Caco-2 (cell line): ENCODE measurements around the gene ADARB2. TPM values are rescaled to one million over a fixed set of nuclear protein-coding genes. Genes with fewer than 3 reads are reported as not detected.

Source experiments
- BruUV-seq: library from RNA; stranded (reverse); fragments of 400-500 nt; replicated peaks from 2 replicates; lab custom pipeline; 2021; lab: Mats Ljungman, UMichigan
- CTCF ChIA-PET: fragments of 300-600 bp; sonication (Branson Sonifier 250); formaldehyde crosslinking; loops from one replicate; lab custom pipeline; 2022; ENCODE audit warnings: antibody characterized with exemption; lab: Charles Lee
- POLR2A ChIA-PET: fragments of 300-600 bp; sonication (Branson Sonifier 250); formaldehyde crosslinking; loops from one replicate; lab custom pipeline; 2022; ENCODE audit warnings: antibody characterized with exemption; lab: Charles Lee
- DNase-seq, 2 experiments: peaks; one replicate each; pipeline versions ENCODE4 v3.0.0 to v3.0.0-alpha.2; 2020 to 2022
- H3K27me3 ChIP-seq: replicated peaks from 2 replicates; pipeline ENCODE4 v1.6.0; 2011; ENCODE audit warnings: low read length; ENCODE audit not compliant: control insufficient read depth, insufficient read depth
- H3K36me3 ChIP-seq: 2 replicates; pipeline ENCODE4 v1.5.1; 2011; ENCODE audit warnings: low read length; ENCODE audit not compliant: control insufficient read depth, insufficient read depth
- H3K4me1 ChIP-seq: fragments of 250-450 bp; sonication (Bioruptor Pico); 2 replicates; pipeline ENCODE4 v1.5.1; 2020; ENCODE audit warnings: mild to moderate bottlenecking
- H3K4me3 ChIP-seq: 2 replicates; pipeline ENCODE4 v1.5.1; 2011; ENCODE audit warnings: low read depth, mild to moderate bottlenecking, control low read depth, low read length
- H3K9me3 ChIP-seq: fragments of 250-450 bp; sonication (Bioruptor Pico); 2 replicates; pipeline ENCODE4 v1.5.1; 2020; ENCODE audit warnings: mild to moderate bottlenecking, moderate library complexity
- H3K27ac Mint-ChIP-seq: one replicate; pipeline ENCODE4 v1.8.0; 2022; ENCODE audit warnings: mixed read lengths; ENCODE audit not compliant: unreplicated experiment
- H3K27me3 Mint-ChIP-seq: one replicate; pipeline ENCODE4 v1.8.0; 2022; ENCODE audit warnings: mixed read lengths; ENCODE audit not compliant: insufficient read depth, unreplicated experiment
- H3K36me3 Mint-ChIP-seq: one replicate; pipeline ENCODE4 v1.8.0; 2022; ENCODE audit warnings: mild to moderate bottlenecking, mixed read lengths; ENCODE audit not compliant: insufficient read depth, unreplicated experiment
- H3K4me1 Mint-ChIP-seq: one replicate; pipeline ENCODE4 v1.8.0; 2022; ENCODE audit warnings: low read depth, mixed read lengths; ENCODE audit not compliant: unreplicated experiment
- H3K4me3 Mint-ChIP-seq: one replicate; pipeline ENCODE4 v1.8.0; 2022; ENCODE audit warnings: mild to moderate bottlenecking, moderate library complexity, mixed read lengths; ENCODE audit not compliant: unreplicated experiment
- H3K9me3 Mint-ChIP-seq: one replicate; pipeline ENCODE4 v1.8.0; 2022; ENCODE audit warnings: mixed read lengths; ENCODE audit not compliant: unreplicated experiment
- CTCF ChIP-seq, 2 experiments: fragments of 200-600 bp in 1 of 2; IDR thresholded peaks; 1 replicate in 1 of 2; 2 replicates in 1 of 2; pipeline versions ENCODE4 v1.5.1 to v1.8.0; 2011 to 2022; ENCODE audit warnings: antibody characterized with exemption in 1 of 2, control low read depth in 1 of 2, inconsistent platforms in 1 of 2, low read depth in 1 of 2, low read length in 1 of 2, mild to moderate bottlenecking in 1 of 2, moderate library complexity in 1 of 2; ENCODE audit not compliant: insufficient read depth in 1 of 2, severe bottlenecking in 1 of 2, unreplicated experiment in 1 of 2
- intact Hi-C: fragments of 100-400 bp; cut with micrococcal nuclease; formaldehyde crosslinking; loops from one replicate; pipeline ENCODE4 v1.10.0; 2022; ENCODE audit not compliant: unreplicated experiment
- total RNA-seq: library from RNA; stranded (reverse); gene quantifications from 2 replicates; pipeline ENCODE4 v1.2.3, GENCODE V29; 2022

ADARB2 gene
- total RNA-seq, 1 experiment from 2014 or later: 0.27 TPM

DNA sequence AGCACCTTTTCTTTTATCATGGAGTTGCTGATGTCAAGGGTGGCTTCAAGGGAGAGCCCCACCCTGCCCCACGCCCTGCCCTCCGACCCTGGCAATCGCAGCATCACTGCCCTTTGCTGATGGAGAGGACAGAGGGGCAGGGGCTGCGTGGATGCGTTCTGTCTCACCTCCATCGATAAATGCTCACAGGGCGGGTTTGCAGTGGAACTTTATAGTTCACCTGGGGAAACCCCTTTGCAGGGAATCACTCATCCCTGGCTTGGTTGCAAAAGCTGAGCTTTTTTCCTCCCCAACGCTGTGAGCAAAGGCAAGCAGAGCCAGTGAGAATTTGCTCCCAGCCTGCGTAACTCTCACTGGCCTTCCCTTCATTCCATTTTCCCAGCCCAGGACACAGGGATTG, 504.3 kb downstream of the ADARB2 start:
- Mint-ChIP-seq H3K27me3 (peaks cover 3% of the 10 kb centered on the region), H3K4me1 (no peaks in the 10 kb centered on the region), H3K9me3 (no peaks in the 10 kb centered on the region), H3K4me3 (no peak overlapping the region), H3K36me3 (no peaks in the 10 kb centered on the region), H3K27ac (no peak overlapping the region)
- no peak overlapping the region for H3K4me3 ChIP-seq
- DNase-seq: no peak
- no peaks in the 10 kb centered on the region for H3K4me1 ChIP-seq
- TF ChIP-seq CTCF (IDR thresholded peaks at IDR 0.05; ENCODE audit: insufficient read depth in 1 of 2, low read depth in 1 of 2, low read length in 1 of 2, severe bottlenecking in 1 of 2, unreplicated experiment in 1 of 2): no peak
- H3K9me3 ChIP-seq: no peaks in the 10 kb centered on the region
- no peaks in the 10 kb centered on the region for H3K36me3 ChIP-seq
- ChIA-PET CTCF (no interaction called here), POLR2A (no interaction called here)
- BruUV-seq: no TSS peak
- H3K27me3 ChIP-seq: no peaks in the 10 kb centered on the region
- intact Hi-C loops: no loop called here

GRCh38 chr10:1232164-1232911, 505.0 kb downstream of the ADARB2 start:
- CTCF ChIA-PET: no interaction called here

More at GRCh38 chr10:1232164-1232911, 505.0 kb downstream of the ADARB2 start:
- POLR2A ChIA-PET: no interaction called here
- no peaks in the 10 kb centered on the region for H3K27me3 ChIP-seq
- H3K4me3 ChIP-seq: no peak overlapping the region
- Mint-ChIP-seq H3K4me1 (no peaks in the 10 kb centered on the region), H3K4me3 (no peak overlapping the region), H3K9me3 (no peaks in the 10 kb centered on the region), H3K36me3 (no peaks in the 10 kb centered on the region), H3K27me3 (peaks cover 3% of the 10 kb centered on the region), H3K27ac (no peak overlapping the region)
- DNase-seq: no peak
- TF ChIP-seq CTCF (IDR thresholded peaks at IDR 0.05; ENCODE audit: insufficient read depth in 1 of 2, low read depth in 1 of 2, low read length in 1 of 2, severe bottlenecking in 1 of 2, unreplicated experiment in 1 of 2): no peak
- no TSS peak for BruUV-seq
- H3K36me3 ChIP-seq: no peaks in the 10 kb centered on the region
- intact Hi-C loops: no loop called here
- 0 out of 2 replicates have a peak, but pooled peaks cover 6% of the 10 kb centered on the region for H3K4me1 ChIP-seq
- no peaks in the 10 kb centered on the region for H3K9me3 ChIP-seq
